ENCODE results near the gene MEGF6.

DNA sequence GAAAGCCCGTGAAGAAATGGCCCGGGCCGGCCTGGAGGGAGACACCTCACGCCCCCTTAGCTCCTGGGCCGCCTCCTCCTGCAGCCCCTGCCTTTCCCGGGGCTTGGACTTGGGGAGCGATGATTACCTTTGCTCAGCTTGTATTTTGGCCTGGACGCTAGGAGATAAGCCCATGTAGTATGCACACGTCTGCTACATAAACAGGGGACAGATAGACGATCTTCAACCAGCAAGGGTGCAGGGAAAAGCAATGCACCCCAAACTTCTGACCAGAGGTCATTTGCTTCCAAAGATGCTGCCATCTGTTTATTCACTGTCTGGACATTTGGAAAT lies 41.9 kb upstream of the MEGF6 start:
- TF ChIP-seq EZH2 (IDR thresholded peaks at IDR 0.05) (no peak), POLR2AphosphoS5 (IDR thresholded peaks at IDR 0.05; ENCODE audit: borderline replicate concordance, low read depth, low read length) (no peak), FOXP2 (optimal IDR thresholded peaks at IDR 0.05; ENCODE audit: control extremely low read depth, extremely low read length, insufficient read depth) (no peak)
